Measurements from ENCODE around the gene C19orf47.

The C19orf47 gene

GRCh38 chr19:40322271-40322610, 26.0 kb downstream of the C19orf47 start:
- no peak for DNase-seq (ENCODE audit: low read depth, low spot score)

GRCh38 chr19:40321566-40322270, 26.5 kb downstream of the C19orf47 start:
- no peak for DNase-seq (ENCODE audit: low read depth, low spot score)
- H3K27ac ChIP-seq: no peak overlapping the region

More at GRCh38 chr19:40322271-40322610, 26.0 kb downstream of the C19orf47 start:
- H3K27ac ChIP-seq: no peak overlapping the region

- DNase-seq (ENCODE audit: low read depth, low spot score): no peak
- H3K27ac ChIP-seq: no peak overlapping the region
These were observed 27.1 kb downstream of the C19orf47 start for GRCh38 chr19:40321076-40321475.

GRCh38 chr19:40320558-40320935, 27.6 kb downstream of the C19orf47 start:
- no peak overlapping the region for H3K27ac ChIP-seq
- no peak for DNase-seq (ENCODE audit: low read depth, low spot score)

GRCh38 chr19:40317338-40317737, 30.9 kb downstream of the C19orf47 start:
- H3K27ac ChIP-seq: no peak overlapping the region
- DNase-seq (ENCODE audit: low read depth, low spot score): no peak

DNA sequence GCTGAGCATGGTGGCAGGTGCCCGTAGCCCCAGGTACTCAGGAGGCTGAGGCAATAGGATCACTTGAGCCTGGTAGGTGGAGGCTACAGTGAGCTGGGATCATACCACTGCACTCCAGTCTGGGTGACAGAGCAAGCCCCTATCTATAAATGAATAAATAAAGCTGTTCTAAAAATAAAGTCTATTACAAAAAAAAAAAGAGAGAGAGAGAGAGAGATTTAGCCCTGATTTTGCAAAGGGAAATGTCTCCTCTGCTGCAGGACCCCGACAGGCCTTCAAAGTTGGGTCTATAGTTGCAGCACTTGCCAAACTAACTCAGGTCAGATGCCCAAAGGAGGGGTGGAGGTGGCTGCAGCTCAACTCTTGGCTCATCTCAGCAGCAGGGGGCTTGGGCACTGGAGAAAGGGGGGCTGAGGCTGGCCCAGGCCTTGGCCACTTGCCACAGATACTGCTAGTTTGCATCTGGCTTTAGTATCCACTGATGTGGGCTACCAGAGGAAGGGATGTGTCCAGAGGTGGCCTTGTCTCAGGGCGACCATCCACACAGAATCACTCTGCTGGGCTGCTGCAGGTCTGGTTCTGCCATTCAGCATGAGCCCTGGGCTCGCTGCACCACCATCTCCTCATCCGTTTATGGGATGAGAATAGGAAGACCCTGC, 32.3 kb downstream of the C19orf47 start:
- H3K27ac ChIP-seq: no peak overlapping the region
- DNase-seq (ENCODE audit: low read depth, low spot score): no peak

DNA sequence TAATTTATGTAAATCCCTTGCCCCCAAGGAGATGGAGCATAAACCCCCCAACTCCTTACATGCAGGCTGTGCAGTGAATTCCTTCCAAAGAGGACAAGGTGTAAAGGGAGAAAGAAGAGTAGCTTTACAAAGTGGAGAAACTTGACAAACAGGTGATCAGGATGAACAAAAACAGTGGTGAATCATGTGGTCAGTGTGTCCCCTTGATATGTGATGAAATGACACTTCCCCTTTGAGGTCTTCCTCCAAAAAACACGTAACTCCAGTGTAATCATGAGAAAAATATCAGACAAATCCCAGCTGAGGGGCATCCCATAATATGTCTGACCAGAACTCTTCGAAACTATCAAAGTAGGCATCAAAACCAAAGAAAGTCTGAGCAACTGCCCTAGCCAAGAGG, 33.5 kb downstream of the C19orf47 start:
- no peak overlapping the region for H3K27ac ChIP-seq
- DNase-seq (ENCODE audit: low read depth, low spot score): no peak

DNA sequence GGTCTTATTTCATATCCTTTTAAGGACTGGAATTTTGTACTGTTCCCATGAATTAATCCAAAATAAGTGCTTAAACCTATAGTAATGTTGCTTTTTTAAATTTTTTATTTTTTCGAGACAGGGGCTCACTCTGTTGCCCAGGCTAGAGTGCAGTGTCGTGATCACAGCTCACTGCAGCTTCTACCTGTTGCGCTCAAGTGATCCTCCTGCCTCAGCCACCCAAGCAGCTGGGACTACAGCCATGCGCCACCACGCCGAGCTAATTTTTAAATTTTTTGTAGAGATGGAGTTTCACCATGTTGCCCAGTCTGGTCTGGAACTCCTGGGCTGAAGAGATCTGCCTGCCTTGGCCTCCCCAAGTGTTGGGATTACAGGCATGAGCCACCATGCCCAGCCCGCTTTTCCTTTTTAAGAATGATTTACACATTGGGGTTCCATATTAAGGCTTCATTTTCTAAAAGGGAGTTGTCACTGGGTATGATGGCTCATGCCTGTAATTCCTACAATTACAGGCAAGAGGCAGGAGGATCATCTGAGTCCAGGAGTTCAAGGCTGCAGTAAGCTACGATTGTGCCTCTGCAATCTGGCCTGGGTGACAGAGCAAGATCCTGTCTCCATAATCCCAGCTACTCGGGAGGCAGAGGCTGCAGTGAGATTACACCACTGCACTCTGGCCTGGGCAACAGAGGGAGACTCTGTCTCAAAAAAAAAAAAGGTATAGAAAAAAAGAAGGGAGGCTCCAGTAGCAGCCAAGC, 34.8 kb downstream of the C19orf47 start:
- no peak for DNase-seq (ENCODE audit: low read depth, low spot score)
- H3K27ac ChIP-seq: no peak overlapping the region

- no peak overlapping the region for H3K27ac ChIP-seq
- DNase-seq (ENCODE audit: low read depth, low spot score): no peak
These were observed 35.7 kb downstream of the C19orf47 start for GRCh38 chr19:40312533-40312932.

- H3K27ac ChIP-seq: no peak overlapping the region
These were observed 38.5 kb downstream of the C19orf47 start for GRCh38 chr19:40309666-40310065.

DNA sequence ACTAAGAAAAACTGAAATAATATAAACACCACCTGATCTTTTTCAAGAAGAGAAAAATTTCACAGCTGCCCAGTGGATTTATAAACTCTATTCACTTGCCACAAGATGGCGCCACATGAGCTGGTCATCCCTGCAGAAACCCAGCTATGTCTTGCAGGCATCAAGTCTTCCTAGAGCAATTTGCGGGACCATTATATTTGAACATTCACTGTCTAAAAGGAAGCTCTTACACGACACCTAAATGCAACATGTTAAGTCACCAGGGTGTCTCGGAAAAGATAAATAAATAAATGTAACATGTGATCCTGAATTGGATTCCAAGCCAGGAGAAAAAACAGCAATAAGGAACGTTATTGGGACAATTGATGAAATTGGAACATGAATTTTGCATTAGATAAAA, 42.8 kb downstream of the C19orf47 start:
- H3K27ac ChIP-seq: no peak overlapping the region
- DNase-seq (ENCODE audit: low read depth, low spot score): peak; percentile 45

More at GRCh38 chr19:40309666-40310065, 38.5 kb downstream of the C19orf47 start:
- DNase-seq (ENCODE audit: low read depth, low spot score): no peak

DNA sequence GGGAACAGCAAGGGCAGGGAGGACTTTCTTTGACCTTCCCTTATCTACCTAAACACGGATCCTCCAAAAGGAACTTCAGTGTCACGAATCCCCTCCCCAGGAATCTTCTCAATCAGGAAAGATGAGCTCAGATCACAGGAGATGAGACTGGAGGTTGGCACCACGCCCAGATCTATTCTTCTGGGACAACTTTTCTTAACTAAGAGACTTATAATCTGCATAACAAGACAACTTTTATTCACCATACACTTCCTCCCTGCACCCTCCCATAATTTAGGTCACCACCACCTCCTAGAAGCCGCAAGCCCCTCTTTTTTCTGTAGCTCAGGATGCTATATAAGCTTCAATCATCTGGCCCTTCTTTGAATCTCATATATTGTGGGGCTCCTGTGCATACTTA, 43.9 kb downstream of the C19orf47 start:
- peak overlapping the region; percentile 45 for H3K27ac ChIP-seq
- no peak for DNase-seq (ENCODE audit: low read depth, low spot score)

- peak overlapping the region; percentile 45 for H3K27ac ChIP-seq
- no peak for DNase-seq (ENCODE audit: low read depth, low spot score)
These were observed 44.4 kb downstream of the C19orf47 start for GRCh38 chr19:40303765-40304164.

- peak overlapping the region; percentile 79 for H3K27ac ChIP-seq
- peak; percentile 37 for DNase-seq (ENCODE audit: low read depth, low spot score)
These were observed 45.8 kb downstream of the C19orf47 start for GRCh38 chr19:40302224-40303011.

DNA sequence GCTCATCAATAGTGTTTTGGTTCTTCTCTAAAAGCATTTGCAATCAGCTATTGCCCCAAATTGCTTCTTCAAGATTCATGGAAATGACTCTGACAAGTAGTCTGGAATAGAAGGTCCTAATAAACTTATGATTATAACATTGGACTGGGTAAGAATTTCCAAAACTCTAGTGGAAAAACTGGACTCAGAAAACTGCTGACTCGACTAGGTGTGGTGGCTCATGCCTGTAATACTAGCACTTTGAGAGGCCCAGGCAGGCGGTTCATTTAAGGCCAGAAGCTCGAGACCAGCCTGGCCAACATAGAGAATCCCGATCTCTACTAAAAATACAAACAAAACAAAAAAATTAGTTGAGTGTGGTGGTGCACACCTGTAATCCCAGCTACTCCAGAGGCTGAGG, 47.5 kb downstream of the C19orf47 start:
- no peak for DNase-seq (ENCODE audit: low read depth, low spot score)

GRCh38 chr19:40298026-40298425, 50.2 kb downstream of the C19orf47 start:
- no peak overlapping the region for H3K27ac ChIP-seq
- DNase-seq (ENCODE audit: low read depth, low spot score): no peak

More for the DNA sequence above, 47.5 kb downstream of the C19orf47 start:
- H3K27ac ChIP-seq: no peak overlapping the region

GRCh38 chr19:40294560-40294959, 53.6 kb downstream of the C19orf47 start:
- H3K27ac ChIP-seq: no peak overlapping the region

GRCh38 chr19:40286971-40287421, 61.2 kb downstream of the C19orf47 start:
- no peak for DNase-seq (ENCODE audit: low read depth, low spot score)
- no peak overlapping the region for H3K27ac ChIP-seq

More at GRCh38 chr19:40294560-40294959, 53.6 kb downstream of the C19orf47 start:
- DNase-seq (ENCODE audit: low read depth, low spot score): no peak

- no peak overlapping the region for H3K27ac ChIP-seq
- DNase-seq (ENCODE audit: low read depth, low spot score): no peak
These were observed 61.8 kb downstream of the C19orf47 start for GRCh38 chr19:40286235-40286970.

Data from epithelial cell of prostate (primary cell).